Activated naive CD4-positive, alpha-beta T cell treated with anti-CD3 and anti-CD28 coated beads, Interleukin-2, amount 50 U/mL, for 72 hours (primary cell): ENCODE measurements around the gene CENPX. TPM values are rescaled to one million over a fixed set of nuclear protein-coding genes. Genes with fewer than 3 reads are reported as not detected.

ENCODE experiments used
- ATAC-seq, 2 donors: fragments of 150-1000 bp; cut with Tn5 transposase; 2 replicates each; pipeline ENCODE4 v1.10.0; 2021; ENCODE audit warnings: mild to moderate bottlenecking in 2 of 2, moderate library complexity in 2 of 2
- DNase-seq, 2 donors: peaks; one replicate each; pipeline ENCODE4 v3.0.0; 2021 to 2022; ENCODE audit warnings: low spot score in 2 of 2
- H3K27ac Mint-ChIP-seq, 2 donors: one replicate each; pipeline ENCODE4 v1.8.0; 2022; ENCODE audit warnings: mild to moderate bottlenecking in 2 of 2, mixed read lengths in 2 of 2
- H3K36me3 Mint-ChIP-seq, 2 donors: one replicate each; pipeline ENCODE4 v1.8.0; 2022; ENCODE audit warnings: mixed read lengths in 2 of 2
- H3K9me3 Mint-ChIP-seq, 2 donors: one replicate each; pipeline ENCODE4 v1.8.0; 2022; ENCODE audit warnings: mixed read lengths in 2 of 2
- total RNA-seq, 2 donors: library from RNA; stranded (reverse); gene quantifications; one replicate each; pipeline ENCODE4 v1.2.3, GENCODE V29; 2022

CENPX gene
- total RNA-seq, 2 donors from 2014 or later, result 47.8 to 62.7 TPM

DNA sequence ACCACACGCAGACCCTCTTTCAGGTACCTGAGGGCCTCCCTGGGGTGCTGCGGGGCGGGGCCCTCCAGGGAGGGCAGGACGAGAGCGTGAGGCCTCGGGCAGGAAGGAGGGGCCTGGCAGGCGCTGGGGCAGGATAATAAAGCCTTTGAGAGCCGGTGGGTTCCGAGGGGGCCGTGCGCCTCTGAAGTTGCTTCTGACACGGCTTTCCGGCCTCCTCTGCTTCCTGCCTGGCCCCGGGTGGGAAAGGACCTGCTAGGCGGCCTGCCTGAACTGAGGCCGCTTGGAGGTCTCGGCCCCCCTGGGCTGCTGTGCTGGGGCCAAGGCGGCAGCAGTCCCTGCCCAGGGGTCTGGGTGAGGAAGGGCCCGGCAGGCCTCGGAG is 10.4 kb downstream of the CENPX start:
- no peaks in the 10 kb centered on the region for H3K36me3 Mint-ChIP-seq
- no peaks in the 10 kb centered on the region for H3K9me3 Mint-ChIP-seq
- no peak for ATAC-seq
- DNase-seq, result no peak
- no peak overlapping the region for H3K27ac Mint-ChIP-seq

DNA sequence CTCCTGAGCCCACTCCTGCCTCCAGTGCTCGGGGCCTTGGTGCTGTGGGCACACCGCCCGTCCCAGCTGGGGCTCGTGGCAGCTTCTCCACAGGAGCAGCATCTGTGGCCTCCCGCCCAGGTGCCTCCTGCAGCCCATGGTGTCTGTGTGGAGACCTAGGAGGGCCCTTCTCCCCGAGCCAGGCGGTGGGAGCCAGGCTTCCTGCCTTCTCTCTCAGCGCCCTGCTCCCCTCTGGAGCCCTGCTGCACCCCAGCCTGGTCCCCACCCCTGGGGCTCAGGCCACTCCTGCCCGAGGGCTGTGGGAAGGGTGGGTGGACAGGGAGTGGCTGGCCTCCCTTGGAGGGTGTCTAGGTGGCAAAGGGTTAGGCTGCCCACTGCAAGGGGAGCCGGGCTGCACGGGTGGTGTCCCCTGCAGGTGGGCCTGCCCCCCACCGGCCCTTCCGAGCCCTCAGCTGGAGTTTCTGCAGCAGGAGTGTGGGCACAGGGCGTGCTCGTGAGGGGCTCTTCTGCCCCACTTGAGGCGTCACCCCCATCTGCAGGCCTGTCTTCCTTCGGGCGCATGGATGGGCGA is 11.0 kb downstream of the CENPX start:
- Mint-ChIP-seq H3K36me3 (no peaks in the 10 kb centered on the region), H3K9me3 (no peaks in the 10 kb centered on the region), H3K27ac (no peak overlapping the region)
- DNase-seq, result no peak
- ATAC-seq, result no peak

DNA sequence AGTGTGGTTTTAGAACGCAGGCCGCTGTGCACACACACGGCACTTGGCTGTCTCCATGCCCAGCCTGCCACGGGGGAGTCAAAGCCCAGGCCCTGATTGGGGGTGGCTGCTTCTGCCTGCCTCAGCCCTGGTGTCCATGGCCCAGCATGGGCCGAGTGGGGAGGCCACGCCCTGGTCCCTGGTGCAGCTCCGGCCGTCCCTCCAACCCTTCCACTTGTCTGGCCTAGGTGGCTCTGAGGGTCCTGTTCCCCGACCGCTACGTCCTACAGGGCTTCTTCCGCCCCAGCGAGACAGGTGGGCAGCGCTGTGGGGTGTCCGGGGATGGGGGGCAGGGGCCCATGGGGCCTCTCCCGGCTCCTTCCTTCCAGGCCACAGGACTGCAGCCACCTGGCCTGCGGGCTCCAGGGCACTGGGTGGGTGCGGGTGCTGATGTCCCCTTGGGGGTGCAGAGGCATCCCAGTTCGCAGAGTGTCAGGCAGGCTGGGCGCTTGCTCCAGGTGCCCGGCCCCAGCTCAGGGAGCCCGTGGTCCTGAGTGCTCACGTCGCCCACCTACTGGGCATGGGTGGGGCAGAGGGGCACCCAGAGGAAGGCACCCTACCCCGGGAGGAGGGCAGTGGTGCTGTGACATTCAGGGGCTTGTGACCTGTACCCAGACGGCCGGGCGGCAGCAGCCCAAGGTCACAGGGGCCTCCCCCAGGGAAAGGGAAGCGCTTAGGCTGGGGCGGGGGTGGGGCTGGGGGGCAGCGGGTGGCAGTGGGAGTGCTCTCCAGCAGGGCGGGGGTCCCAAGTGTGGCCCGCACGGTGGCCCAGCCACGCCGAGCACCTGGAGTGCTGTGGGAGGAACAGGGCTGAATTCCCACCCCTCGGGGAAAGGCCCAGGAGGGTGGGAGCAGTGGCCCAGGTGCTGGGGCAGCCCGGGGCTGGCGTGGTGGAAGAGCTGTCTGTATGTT is 11.8 kb downstream of the CENPX start:
- ATAC-seq, result no peak
- Mint-ChIP-seq H3K27ac (no peak overlapping the region), H3K36me3 (no peaks in the 10 kb centered on the region), H3K9me3 (no peaks in the 10 kb centered on the region)
- DNase-seq, result no peak

DNA sequence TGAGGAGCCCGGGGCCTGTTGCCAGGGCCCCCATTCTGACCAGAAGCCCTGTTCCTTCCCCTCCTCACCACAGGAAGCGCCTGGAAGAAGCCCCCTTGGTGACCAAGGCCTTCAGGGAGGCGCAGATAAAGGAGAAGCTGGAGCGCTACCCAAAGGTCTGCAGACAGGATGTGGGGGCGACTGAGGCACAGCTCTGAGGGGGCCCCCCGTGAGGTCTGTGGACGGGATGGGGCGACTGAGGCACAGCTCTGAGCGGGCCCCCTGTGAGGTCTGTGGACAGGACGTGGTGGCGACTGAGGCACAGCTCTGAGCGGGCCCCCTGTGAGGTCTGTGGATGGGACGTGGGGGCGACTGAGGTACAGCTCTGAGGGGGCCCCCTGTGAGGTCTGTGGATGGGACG is 13.3 kb downstream of the CENPX start:
- H3K9me3 Mint-ChIP-seq, result no peaks in the 10 kb centered on the region
- ATAC-seq, result no peak
- no peaks in the 10 kb centered on the region for H3K36me3 Mint-ChIP-seq
- no peak overlapping the region for H3K27ac Mint-ChIP-seq
- DNase-seq, result no peak

DNA sequence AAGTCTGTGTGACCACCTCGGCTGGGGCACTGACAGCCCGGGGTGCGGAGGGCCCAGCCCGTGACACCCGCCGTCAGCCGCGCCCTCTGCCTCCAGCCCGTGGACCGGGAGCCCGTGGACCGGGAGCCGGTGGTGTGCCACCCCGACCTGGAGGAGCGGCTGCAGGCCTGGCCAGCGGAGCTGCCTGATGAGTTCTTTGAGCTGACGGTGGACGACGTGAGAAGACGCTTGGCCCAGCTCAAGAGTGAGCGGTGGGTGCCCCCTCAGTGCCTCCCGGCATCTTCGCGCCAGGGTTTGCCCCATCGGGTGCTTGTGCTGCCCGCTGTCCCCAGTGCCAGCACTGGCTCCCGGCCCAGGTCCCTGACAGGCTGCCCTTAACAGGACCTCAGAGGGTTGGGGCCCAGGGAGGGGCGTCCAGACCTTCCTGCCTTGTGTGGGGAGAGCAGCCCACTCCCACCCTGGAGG is 13.7 kb downstream of the CENPX start:
- DNase-seq, result no peak
- ATAC-seq, result no peak
- no peaks in the 10 kb centered on the region for H3K9me3 Mint-ChIP-seq
- no peak overlapping the region for H3K27ac Mint-ChIP-seq
- no peaks in the 10 kb centered on the region for H3K36me3 Mint-ChIP-seq

DNA sequence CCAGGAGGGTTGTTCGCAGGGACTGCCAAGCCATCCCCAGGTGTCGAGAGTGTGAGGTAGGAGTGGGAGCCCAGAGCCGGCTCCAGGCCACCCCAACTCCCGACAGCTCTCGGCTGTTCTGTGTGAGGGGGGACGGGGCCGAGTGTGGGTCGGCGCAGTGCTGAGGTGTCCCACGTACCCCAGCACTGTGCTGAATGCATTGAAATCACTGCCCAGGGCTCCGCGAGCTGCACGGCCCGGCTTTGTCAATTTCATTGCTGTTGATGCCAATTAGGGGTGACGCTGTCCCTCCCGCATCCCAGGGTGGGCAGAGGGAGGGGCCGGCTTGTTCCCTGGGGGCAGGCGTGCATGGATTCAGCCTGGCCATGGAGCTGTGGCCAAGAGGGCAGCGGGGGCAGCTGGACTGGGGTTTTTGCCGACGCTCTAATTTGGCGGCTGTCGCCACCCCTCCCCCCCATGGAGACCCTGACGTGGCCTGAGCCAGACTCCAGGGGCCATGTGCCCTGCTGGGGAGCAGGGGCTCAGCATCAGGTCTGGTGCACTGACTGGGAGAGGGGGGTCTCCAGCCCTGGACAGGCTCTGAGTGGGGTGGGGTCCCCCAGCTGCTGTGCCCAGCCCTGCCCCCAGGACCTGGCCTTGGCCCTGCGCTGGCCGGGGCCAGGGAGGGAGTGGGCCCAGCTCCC is 14.3 kb downstream of the CENPX start:
- no peaks in the 10 kb centered on the region for H3K36me3 Mint-ChIP-seq
- no peak for DNase-seq
- ATAC-seq, result no peak
- no peak overlapping the region for H3K27ac Mint-ChIP-seq
- no peaks in the 10 kb centered on the region for H3K9me3 Mint-ChIP-seq

DNA sequence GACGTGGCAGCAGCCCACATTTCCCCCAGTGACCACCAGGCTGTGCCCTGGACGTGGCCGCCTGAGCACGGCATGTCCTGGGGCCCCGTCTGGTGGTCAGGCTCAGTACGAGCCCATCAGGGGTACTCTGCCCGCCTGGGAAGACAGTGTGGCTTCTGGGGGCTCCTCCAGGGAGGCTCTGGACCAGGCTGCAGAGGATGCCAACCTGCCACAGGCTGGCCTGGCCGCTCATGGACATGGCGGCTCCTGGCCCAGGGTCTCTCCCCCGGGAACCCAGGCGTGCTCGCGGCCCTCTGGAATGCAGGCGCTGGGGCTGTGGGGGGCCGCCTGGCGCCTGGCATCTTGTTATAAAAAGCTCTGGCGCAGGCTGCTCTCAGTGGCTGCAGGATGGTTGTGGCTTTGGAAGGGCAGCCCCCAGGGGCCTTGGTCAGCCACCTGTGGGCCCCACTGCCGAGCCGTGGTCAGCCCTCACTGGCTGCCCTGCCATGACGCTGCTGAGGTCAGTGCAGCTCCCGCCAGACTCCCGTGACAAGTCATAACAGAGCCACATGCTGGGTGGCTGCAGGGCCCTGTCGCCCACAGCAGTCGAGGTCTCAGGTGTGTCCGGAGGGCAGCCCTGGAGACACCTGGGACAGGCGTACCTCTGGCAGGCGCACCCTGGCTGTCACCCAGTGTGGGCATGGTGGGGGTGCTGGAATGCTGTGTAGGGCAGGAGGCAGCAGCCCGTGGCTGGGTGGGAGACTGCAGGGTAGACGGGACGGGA is 15.0 kb downstream of the CENPX start:
- ATAC-seq, result no peak
- no peaks in the 10 kb centered on the region for H3K36me3 Mint-ChIP-seq
- no peaks in the 10 kb centered on the region for H3K9me3 Mint-ChIP-seq
- DNase-seq, result no peak
- no peak overlapping the region for H3K27ac Mint-ChIP-seq

DNA sequence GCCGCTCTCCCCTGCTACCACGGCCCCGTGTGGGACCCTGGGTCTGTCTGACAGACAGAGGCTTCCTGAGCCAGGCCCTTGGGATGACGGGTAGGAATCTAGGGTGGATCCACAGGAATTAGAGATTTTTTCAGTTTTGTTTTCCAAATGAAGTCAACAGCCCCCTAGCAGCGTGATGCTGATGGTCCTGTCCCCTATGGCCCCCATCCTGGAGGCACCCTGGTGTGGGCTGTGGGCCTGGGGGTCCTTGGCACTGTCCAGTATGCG is 15.5 kb downstream of the CENPX start:
- ATAC-seq (no peak), DNase-seq (no peak)
- Mint-ChIP-seq H3K27ac (no peak overlapping the region), H3K9me3 (no peaks in the 10 kb centered on the region), H3K36me3 (no peaks in the 10 kb centered on the region)

DNA sequence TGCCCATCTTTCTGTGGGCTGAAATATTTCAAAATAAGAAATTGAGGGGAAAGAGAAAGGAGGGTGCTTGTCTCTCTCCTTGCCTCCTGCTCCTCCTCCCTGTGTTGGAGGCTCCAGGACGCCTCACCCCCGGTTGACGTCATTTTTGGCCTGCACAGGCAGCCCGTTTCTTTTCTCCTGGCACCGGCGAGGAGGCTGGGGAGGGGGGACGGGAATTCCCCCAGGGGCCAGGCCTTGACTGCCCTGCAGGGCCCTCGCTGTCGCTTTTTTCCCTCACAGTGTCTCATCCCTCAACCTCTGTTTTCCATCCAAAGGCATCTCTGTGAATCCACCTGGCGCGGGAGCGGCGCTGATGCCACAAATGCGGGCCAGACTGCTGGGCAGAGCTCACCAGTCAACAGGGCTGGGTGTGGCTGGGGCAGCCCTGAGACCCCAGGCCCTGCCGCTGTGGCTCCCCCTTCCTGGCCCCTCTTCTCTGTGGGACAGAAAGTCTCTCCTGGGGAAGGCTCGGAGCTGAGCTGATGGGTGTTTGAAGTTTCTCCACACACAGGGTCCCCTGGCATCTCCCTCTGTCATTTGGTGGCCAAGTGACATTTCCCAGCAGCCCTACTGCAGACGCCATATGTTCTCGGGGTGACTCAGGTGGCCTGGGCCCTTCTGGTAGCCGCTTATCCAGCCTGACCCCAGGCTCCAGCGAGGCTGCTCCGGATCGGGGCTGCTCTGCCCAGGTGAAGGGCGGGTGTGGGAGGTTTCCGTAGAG is 16.0 kb downstream of the CENPX start:
- no peaks in the 10 kb centered on the region for H3K9me3 Mint-ChIP-seq
- ATAC-seq (no peak), DNase-seq (no peak)
- H3K36me3 Mint-ChIP-seq, result no peaks in the 10 kb centered on the region
- H3K27ac Mint-ChIP-seq, result no peak overlapping the region

DNA sequence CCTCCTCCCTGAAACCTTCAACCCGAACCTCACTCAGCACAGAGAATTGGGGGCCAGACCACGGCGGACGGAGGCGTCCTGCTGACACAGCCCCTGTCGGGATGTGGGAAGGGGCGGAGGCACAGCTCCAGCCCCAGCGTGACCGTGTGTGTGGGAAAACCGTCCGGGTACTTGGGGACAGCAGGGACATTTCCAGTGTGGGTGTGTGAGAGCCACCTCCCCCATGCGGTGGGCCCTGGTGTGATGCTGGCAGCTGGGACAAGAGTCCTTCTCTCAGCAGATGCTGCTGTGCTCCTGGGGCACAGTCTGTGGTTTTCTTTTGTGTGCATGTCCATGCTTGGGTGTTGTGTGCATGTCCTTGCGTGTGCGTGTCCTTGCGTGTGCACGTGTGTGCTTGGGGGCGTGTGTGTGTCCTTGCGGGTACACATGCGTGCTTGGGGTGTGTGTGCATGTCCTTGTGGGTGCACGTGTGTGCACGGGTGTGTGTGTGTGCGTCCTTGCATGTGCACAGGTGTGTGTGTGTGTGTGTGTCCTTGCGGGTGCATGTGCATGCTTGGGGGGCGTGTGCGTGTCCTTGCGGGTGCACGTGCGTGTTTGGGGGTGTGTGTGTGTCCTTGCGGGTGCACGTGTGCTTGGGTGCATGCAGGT is 16.9 kb downstream of the CENPX start:
- no peak for ATAC-seq
- no peak for DNase-seq
- Mint-ChIP-seq H3K27ac (no peak overlapping the region), H3K36me3 (no peaks in the 10 kb centered on the region), H3K9me3 (no peaks in the 10 kb centered on the region)

DNA sequence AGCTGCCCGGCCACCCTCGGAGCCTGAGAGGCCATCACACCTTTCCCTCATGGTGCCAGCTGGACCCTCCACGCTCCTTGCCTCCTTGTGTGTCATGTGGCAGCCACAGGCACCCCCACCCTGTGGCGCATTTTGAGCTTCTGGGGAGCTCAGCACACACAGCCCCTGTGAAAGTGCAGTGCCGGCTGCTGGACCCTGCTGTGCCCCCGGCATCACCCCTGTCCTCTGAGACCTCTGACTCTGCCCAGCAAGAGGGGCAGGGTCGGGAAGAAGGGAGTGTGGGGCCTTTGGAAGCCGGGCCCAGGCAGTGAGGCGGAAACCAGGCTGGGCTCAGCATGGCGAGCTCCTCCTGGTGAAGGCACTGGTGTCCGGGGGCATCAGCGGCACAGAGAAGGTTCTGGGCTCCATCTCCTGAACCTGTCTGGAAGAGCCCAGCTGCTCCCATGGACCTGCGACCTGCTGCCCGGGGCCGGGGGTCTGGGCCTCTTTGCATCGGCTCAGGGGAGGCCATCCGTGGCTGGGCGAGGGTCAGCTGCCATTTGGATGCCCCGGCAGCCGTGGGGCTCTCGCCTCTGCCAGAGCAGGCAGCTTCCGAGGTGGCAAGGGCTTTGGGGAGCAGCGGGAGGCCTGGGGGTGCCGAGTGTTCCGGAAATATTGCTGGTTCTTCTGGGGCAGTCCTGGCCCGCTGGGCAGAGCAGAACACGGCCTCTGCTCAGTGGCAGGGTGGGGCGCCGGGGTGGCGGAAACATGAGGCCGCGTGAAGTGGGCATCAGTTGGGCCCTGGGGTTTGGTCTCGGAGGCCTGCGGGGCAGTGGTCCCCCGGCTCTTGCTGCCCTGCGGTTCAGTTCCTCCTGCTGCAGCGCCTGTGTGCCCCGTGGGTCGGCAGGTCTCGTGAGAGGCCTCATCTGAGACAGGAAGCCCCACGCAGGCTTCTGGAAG is 17.9 kb downstream of the CENPX start:
- ATAC-seq, result no peak
- Mint-ChIP-seq H3K9me3 (no peaks in the 10 kb centered on the region), H3K27ac (no peak overlapping the region), H3K36me3 (no peaks in the 10 kb centered on the region)
- DNase-seq, result no peak

DNA sequence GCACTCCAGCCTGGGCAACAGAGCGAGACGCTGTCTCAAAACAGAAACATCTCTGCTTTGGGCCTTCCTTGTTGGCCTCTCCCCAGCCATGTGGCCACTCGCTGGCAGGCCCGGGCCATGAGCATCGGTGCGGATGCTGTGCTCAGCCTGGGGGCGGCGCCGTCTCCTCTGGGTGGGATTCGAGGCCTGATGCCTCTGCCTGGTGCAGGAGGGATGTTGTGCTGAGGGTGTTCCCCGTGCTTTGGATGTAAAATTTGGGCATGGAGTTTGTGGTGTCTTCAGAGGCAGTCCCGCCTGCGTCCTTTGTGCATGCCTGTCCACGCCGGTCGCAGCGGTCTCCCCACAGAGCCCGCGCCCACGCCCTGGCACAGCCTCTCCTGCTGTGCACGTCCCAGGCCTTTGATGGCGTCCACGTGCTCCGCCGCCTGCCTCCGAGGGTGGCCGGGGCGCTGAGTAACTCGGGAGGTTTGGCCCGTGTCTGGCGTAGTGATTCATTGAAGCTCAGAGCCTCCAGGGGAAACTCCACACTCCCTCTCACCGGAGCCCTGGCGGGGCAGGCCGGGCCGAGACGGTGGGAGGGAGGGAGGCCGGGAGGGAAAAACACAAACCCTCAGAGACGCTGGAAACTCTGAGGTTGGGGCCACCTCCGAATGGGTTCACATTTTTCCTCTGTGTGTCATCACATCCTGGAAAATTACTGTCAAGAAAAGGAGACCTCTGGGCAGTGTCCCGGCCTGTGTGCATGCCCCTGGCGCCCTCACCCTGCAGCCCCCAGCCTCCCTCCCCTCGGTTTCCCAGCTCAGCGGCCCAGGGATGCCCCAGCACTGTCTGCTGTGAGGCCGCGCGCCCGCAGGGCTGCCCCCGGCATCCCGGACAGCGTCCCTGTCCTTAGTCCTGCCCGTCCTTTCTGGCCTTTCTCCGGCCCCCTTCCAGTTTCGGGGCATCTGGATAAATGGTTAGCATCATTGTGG is 19.0 kb downstream of the CENPX start:
- Mint-ChIP-seq H3K27ac (no peak overlapping the region), H3K36me3 (no peaks in the 10 kb centered on the region), H3K9me3 (no peaks in the 10 kb centered on the region)
- ATAC-seq, result peak; percentile 35 to 71
- no peak for DNase-seq

DNA sequence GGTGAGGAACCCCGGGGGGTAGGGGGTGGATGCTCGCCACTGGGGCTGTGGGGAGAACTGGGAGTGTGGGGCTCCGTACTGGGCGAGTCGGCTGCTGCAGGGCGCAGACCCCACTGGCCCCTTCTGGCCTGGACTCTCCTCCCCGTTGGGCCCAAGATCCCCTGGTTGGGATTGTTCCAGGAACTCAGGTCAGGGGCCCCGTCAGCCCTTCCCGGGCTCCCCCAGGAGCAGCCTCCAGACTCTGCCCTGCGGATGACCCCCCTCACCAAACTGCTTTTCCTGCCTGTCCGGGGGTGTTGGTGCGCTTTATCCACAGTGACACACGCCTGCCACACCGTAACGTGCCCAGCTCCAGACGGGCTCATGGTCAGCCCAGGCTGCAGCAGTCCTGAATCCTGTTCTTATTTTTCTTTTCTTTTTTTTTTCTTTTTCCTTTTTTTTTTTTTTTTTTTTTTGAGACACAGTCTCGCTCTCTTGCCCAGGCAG is 21.1 kb downstream of the CENPX start:
- ATAC-seq, result no peak
- DNase-seq, result no peak
- no peak overlapping the region for H3K27ac Mint-ChIP-seq
- H3K36me3 Mint-ChIP-seq, result no peaks in the 10 kb centered on the region
- no peaks in the 10 kb centered on the region for H3K9me3 Mint-ChIP-seq
